Activated naive CD4-positive, alpha-beta T cell treated with anti-CD3 and anti-CD28 coated beads, Interleukin-2, amount 10 ng/mL, durations not matched to agents 5 hours and 36 hours (primary cell): ENCODE data around the gene COX19. TPM values are rescaled to one million over a fixed set of nuclear protein-coding genes. Genes with fewer than 3 reads are reported as not detected.

Source experiments
- microRNA-seq: library from miRNA; unstranded; fragments of <30 nt; microRNA quantifications from one replicate; pipeline ENCODE4 v1.2.0, GENCODE V29; 2022; ENCODE audit warnings: borderline microRNAs expressed, borderline replicate concordance
- total RNA-seq, 2 experiments: library from RNA; stranded (reverse); gene quantifications; one replicate each; pipeline ENCODE4 v1.2.3, GENCODE V29; 2021

Gene COX19, protein sequence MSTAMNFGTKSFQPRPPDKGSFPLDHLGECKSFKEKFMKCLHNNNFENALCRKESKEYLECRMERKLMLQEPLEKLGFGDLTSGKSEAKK
- 10 to 100 TPM; 18.6 to 19.2 TPM for total RNA-seq

DNA sequence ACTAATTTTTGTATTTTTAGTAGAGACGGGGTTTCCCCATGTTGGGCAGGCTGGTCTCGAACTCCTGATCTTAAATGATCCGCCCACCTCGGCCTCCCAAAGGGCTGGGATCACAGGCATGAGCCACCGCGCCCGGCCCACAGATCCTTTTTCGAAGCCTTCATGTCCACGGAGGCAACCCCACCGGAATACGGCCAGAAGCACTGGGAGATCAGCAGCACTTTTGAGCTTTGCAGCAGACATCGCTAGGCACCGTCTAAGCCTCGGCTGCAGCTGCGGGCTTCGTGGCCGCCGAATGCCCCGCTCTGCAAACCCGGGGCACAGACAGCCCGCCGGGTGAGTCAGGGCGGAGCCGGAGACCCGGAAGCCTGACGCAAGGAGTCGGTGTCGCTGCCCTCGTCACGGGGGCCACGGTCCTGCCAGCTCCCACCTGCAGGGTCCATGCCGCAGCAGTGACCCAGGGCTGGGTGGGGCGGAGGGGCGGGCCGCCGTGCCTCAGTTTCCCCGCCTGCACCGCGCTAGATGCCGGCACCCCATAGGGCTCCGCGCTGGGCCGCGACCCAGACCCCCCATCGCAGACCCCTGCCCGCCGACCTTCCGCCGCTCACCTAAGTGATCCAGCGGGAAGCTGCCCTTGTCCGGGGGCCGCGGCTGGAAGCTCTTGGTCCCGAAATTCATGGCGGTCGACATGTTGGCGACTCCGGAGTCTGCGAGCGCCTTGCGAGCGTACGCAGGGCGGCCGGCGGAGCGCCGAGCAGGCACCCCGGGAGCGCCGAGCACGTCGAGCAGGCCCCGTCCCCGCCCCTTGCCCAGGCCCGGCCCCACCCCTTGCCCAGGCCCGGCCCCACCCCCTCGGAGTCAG lies at the start of gene COX19:
Gene COX19, minus strand, starts transcription at position 730 of the 862 bp plus-strand sequence. Its CDS starts 40 bp downstream, at position 690.

DNA sequence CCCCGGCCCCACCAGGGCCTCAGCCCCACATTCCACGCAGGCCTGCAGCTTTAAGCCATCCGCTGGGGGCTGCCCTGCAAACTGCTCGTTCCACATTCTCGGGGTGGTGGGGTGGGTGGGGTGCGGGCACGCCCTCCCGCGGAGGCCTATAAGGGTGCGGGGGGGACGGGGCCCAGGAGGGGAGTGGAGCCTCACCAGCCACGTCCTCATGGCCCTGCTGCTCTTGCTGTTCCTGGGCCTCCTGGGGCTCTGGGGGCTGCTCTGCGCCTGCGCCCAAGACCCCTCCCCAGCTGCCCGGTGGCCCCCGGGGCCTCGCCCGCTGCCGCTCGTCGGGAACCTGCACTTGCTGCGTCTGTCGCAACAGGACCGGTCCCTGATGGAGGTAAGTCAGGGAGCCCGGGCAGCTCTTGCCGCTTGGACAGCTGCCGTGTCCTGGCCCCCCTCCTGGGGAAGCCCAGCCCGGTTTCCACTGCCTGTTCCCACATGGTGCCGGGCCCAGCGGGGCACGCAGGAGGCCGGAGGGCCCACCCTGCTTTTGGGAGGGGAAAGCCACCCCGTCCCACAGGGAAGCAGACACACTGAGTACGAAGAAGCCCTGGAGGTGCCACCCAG lies 7.8 kb upstream of the COX19 start, which contains the start of gene CYP2W1:
Gene CYP2W1, plus strand, starts transcription at position 178 of the 612 bp plus-strand sequence. Its CDS starts 31 bp downstream, at position 209.

DNA sequence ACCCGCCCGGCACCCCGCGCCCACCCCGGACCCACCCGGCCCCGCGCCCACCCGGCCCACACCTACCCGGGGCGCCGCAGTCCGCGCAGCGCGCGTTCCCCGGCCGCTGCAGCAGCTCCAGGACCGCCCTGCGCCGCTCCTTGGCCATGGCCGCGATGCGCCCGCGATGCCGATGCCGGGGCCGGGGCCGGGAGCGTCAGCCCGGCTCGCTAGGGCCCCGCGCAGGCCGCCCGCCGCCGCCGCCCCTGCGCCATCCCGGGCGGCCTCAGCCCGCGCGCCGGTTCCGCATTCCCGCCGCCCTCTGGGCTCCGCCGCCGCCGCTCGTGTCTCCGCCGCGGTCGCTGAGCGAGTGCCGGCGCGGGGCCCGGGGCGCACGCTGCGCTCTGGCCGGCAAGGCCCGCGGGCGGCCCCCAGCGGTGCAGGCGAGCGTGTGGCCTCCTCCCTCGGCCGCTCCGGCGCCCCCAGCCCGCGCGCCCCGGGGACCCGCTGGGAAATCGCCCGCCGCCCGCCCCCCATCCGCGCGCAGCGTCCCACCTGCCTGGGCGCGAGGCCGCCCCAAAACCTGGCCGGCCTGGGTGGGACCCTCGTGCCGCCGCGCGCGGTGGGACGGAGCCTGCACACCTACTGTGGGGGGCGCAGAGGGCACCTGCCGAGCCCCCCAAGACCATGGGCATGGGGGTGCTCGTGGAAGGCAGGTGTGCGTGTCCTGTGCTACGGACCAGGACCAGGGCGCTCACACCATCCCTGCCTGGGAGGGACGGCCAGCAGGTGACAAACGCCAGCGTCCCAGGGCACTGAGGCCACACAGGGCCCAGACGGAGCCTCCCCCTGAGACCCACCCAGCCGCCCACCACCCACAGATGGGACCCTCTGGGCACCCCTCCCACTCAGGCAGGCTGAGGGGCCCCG lies 20.8 kb downstream of the COX19 start, which contains the start of gene ADAP1:
Gene ADAP1, minus strand, starts transcription at position 351 of the 909 bp plus-strand sequence. Its CDS starts 203 bp downstream, at position 148.

Small RNAs within 50 kb of the gene (microRNA-seq; reads per million reads assigned to microRNA genes)
- 201 reads per million, percentile 78 among the genes with 10 or more reads in this experiment for gene MIR339

Other genes starting within 250 kb of the COX19 start
- 10 to 100 TPM; 19.7 to 21.9 TPM for gene DNAAF5, start 248.8 kb downstream of the COX19 start, total RNA-seq
- gene PRKAR1B, start 248.3 kb downstream of the COX19 start, total RNA-seq: 10 to 100 TPM; 27.1 to 28.1 TPM
- 10 to 100 TPM; 81.1 to 85.7 TPM for gene SUN1, start 143.1 kb downstream of the COX19 start, total RNA-seq
- gene GET4, start 99.0 kb downstream of the COX19 start, total RNA-seq: 10 to 100 TPM; 39.9 to 41.9 TPM
- gene ADAP1, start 20.9 kb downstream of the COX19 start, total RNA-seq: 10 to 100 TPM; 14.1 to 14.4 TPM
- gene CYP2W1, start 7.6 kb upstream of the COX19 start, total RNA-seq: not detected
- gene GPR146, start 69.0 kb upstream of the COX19 start, total RNA-seq: 1 to 10 TPM; 8.7 to 9.8 TPM
- under 1 TPM; 0.10 to 0.22 TPM for gene GPER1, start 112.6 kb upstream of the COX19 start, total RNA-seq
- 10 to 100 TPM; 26.2 to 26.7 TPM for gene ZFAND2A, start 184.6 kb upstream of the COX19 start, total RNA-seq